Measurements from ENCODE around the gene TCF7L2.

DNA sequence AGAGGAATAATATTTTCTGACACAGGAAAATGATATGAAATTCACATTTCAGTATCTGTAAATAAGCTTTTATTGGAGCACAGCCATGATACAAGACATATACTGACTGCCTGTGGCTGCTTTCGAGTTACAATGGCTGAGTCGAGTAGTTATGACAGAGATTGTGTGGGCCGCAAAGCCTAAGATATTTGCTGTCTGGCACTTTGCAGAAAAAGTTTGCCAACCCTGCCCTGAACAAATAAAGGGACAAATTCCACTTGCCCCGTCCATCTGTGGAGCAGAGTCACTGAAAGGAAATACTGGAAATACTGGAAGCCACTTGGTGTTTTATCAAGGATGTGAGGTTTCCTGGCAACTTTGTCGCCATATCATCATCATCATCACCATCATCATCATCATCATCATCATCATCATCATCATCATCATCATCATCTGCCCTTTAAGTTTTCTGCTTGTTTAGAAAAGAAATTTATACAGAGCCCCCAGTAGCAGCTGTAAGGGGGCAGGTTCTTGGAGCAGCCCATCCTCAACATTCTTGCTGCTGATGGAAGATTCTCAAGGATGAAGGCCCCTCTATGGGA, 85.8 kb downstream of the TCF7L2 start:
- TF ChIP-seq CTCF (conservative IDR thresholded peaks at IDR 0.05; ENCODE audit: low read length) (no peak), EZH2phosphoT487 (IDR thresholded peaks at IDR 0.05; ENCODE audit: borderline replicate concordance, low read depth, low read length) (no peak)
